GM12875 (cell line): Measurements from ENCODE around the gene CMIP.
A peak's percentile ranks its signal among the peaks of the same experiment; 100 is the strongest.

ENCODE experiments used
- H3K4me3 ChIP-seq: one replicate; pipeline ENCODE4 v1.5.1; 2011; ENCODE audit warnings: low read depth, low read length, control low read depth
- TF ChIP-seq, protein P1 (sequence below): IDR thresholded peaks from 2 replicates; pipeline ENCODE4 v1.5.1; 2011; ENCODE audit warnings: low read depth, mild to moderate bottlenecking, control low read depth, inconsistent platforms, low read length, moderate library complexity, borderline replicate concordance; ENCODE audit not compliant: insufficient read depth

CMIP gene

DNA sequence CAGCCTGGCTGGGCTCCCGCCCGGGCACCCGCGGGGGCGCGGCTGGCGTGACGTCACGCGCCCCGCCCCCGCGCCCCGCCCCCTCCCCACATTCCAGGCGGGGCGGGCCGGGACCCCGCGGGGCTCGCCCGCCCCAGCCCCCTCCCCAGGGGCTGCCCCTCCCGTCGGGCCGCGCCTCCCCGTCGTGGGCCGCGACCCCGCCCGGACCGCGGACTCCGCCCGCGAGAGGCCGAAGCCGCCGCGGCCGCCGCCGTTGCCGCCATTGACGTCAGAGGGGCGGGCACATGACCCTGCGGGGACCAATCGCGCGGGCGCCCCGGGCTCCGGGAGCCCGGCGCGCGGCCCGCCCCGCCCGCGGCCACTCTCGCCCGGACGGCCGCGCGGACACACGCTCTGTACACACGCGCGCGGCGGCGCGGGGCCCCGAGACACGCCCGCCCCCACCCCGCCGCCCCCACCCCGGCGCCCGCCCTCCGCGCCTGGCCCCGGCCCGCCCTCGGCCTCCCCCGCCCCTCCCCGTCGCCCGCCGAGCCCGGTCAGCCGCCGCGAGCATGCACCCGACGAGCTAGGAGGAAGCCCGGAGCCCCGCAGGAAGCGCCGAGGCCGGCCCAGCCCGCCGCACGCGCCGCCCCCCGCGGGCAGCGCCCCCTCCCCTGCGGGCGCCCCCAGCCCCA lies at the start of gene CMIP:
Gene CMIP, plus strand, starts transcription at position 361 of the 674 bp plus-strand sequence.
- peak within 1 kb of the TSS; percentile 75 for H3K4me3 ChIP-seq
- TF ChIP-seq, protein P1, sequence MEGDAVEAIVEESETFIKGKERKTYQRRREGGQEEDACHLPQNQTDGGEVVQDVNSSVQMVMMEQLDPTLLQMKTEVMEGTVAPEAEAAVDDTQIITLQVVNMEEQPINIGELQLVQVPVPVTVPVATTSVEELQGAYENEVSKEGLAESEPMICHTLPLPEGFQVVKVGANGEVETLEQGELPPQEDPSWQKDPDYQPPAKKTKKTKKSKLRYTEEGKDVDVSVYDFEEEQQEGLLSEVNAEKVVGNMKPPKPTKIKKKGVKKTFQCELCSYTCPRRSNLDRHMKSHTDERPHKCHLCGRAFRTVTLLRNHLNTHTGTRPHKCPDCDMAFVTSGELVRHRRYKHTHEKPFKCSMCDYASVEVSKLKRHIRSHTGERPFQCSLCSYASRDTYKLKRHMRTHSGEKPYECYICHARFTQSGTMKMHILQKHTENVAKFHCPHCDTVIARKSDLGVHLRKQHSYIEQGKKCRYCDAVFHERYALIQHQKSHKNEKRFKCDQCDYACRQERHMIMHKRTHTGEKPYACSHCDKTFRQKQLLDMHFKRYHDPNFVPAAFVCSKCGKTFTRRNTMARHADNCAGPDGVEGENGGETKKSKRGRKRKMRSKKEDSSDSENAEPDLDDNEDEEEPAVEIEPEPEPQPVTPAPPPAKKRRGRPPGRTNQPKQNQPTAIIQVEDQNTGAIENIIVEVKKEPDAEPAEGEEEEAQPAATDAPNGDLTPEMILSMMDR: no peak

DNA sequence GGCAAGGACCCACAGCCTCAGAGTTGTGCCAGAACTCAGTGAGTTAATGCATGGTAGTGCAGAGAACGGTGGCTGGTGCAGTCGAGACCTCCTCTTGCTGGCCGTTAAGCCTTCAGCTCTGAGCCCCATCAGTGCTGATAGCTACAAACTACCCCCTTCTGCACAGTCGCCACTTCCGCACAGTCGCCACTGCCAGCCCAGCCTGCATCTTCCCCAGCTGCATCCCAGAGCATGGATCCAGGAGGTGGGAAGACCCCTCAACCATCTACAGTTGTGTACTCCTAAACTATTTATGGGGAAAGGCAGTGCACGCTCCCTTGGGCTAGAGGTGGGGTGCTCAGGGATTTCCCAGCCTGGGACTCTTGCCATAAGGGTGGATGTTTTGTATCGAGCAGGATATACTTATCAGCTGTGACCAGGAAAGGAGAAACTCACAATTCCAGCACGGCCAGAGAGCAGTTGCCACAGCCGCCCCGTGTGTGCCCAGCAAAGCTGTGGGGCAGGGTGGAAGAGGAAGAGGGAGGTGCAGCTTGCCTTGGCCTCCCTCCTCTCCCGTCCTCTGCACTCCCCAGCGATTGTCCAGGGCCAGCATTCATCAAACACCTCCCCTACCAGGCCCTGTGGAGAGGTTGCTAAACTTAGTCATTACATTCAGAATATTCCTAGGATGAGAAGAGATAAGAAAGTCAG lies 49.5 kb upstream of the CMIP start:
- TF ChIP-seq, protein P1: no peak
- no peak overlapping the region for H3K4me3 ChIP-seq

DNA sequence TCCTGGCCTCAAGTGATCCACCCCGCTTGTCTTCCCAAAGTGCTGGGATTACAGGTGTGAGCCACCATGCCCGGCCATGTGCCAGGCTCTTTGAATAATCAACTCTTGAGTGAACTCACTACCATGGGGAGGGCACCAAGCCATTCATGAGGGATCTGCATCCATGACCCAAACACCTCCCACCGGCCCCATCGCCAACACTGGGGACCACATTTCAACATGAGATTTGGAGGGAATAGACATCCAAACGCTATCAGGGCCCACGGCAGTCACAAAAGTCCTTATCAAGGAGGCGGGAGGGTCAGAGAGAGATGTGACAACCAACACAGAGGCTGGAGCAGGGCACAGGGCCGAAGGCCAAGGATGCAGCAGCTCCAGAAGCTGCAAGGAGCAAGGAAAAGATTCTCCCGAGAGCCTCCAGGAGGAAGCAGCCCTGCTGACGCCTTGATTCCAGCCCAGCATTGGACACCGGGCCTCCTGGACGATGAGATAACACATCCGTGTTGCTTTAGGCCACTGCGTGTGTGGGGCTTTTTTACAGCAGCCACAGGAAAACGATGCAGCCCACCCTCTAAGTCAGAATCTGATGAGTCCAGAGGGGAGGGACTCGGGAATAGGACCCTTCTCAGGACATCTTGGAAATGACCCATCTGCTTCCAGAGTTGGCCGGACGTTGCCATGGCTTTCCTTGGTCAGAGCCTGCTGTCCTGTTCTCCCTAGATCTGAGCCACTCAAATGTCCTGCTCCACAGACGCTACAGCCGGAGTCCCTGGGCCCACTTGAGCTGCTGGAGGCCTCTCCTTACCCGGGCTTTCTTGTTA lies 47.3 kb upstream of the CMIP start:
- no peak overlapping the region for H3K4me3 ChIP-seq
- TF ChIP-seq, protein P1: no peak

DNA sequence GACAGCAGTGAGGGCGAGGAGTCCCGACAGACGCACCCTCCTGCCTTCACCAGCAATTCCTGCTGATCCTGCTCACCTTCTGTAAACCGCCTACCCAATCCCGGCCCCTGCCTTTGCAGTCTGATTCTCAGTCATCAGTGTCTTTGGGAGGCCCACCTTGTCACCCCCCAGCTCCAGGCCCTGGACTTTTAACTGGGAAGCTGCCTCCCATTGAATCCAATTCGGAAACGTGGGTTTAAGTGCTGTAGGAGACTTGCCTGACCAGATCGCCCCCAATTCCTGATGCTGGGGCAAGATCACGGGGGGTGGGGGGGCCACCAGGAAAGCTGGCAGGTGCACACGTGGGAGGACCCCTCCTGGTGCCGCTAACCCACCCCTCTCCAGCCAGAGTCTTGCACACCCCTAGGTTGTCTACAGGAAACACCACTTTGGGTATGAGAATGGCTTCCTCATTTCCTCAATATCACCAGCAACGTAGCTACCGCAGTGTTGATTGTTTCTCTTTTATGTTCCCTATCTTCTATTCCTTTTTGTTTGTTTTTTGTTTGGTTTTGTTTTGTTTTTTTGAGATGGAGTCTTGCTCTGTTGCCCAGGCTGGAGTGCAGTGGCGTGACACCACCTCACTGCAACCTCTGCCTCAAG lies 46.6 kb upstream of the CMIP start:
- H3K4me3 ChIP-seq: no peak overlapping the region
- TF ChIP-seq, protein P1: no peak

DNA sequence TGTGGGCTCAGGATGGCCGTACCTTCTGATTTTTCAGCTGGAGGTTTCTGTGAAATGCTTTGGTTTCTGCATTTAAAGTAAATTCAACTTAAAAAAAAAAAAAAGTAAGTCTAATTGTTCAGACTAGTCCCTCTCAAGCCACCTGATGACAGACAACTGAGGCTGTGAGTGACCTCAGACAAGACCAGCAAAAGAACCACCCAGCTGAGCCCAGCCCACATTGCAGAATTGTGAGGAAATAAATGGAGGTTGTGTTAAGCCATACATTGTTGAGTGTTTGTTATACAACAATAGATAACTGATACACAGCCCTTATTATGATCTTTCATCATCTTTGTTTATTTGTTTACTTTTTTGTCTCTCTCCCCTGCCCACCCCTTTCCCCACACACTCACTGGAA lies 44.7 kb upstream of the CMIP start:
- H3K4me3 ChIP-seq: no peak overlapping the region
- TF ChIP-seq, protein P1: no peak

DNA sequence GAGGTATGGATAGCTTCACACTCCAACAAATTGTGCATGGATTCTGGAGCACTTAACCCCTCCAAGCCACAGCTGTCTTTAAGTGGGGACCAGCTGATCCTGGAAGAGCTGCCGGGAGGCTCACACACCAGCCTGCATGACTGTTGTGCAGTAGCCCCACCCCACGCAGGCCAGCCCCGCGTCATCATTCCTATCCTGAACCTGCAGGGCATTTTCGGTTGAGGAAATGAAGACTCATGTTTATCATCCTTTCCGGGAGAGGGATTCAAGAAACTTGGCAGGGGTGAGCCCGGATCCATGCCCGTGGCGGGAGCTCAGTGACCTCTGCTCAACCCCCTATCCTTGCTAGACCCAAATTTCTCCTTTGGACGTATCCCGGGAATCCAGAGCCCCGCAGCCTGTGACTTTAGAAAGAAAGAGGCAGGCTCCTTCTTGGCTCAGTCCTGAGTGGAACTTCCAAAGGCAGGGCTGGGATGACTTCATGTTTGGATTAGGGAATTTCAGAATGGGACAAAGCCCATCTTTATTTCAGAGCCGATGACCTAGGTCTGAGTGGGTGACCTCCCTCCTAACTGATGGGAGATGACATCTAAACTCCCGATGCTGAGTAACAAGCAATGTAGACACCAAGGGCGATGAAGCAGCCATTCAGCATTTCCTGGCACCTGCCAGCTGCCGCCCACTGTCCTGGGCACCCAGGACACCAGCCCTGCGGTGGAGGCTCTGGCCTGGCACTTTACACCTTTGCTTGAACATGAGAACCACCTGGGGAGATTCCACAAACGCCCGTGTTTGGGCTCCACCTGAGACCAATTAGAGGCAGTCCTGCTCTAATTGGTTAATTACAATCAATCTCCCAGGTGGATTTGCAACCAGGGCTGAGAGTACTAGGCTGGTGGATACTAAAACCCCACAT lies 43.3 kb upstream of the CMIP start:
- TF ChIP-seq, protein P1: no peak
- no peak overlapping the region for H3K4me3 ChIP-seq
